Smooth muscle cell of the coronary artery (primary cell): ENCODE results near the gene ZNF346. TPM values are rescaled to one million over a fixed set of nuclear protein-coding genes. Genes with fewer than 3 reads are reported as not detected.

Source experiments
- total RNA-seq: library from RNA; depleted of rRNA; stranded (reverse); fragments of >200 nt; gene quantifications from 2 replicates; pipeline ENCODE4 v1.2.3, GENCODE V29; 2014; ENCODE audit warnings: low replicate concordance

Gene ZNF346, protein sequence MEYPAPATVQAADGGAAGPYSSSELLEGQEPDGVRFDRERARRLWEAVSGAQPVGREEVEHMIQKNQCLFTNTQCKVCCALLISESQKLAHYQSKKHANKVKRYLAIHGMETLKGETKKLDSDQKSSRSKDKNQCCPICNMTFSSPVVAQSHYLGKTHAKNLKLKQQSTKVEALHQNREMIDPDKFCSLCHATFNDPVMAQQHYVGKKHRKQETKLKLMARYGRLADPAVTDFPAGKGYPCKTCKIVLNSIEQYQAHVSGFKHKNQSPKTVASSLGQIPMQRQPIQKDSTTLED
- total RNA-seq = 9.0 and 12.0 TPM in 2 replicates

GRCh38 chr5:177022386-177023302 is at the start of gene ZNF346:
ZNF346 (plus strand) TSS chr5:177022696; CDS start chr5:177022739, 43 bp downstream.

GRCh38 chr5:177006265-177006972 is 16.1 kb upstream of the ZNF346 start, which contains the start of gene UIMC1:
UIMC1 (minus strand) TSS chr5:177006779; CDS start chr5:176982615, 24,164 bp downstream.

DNA sequence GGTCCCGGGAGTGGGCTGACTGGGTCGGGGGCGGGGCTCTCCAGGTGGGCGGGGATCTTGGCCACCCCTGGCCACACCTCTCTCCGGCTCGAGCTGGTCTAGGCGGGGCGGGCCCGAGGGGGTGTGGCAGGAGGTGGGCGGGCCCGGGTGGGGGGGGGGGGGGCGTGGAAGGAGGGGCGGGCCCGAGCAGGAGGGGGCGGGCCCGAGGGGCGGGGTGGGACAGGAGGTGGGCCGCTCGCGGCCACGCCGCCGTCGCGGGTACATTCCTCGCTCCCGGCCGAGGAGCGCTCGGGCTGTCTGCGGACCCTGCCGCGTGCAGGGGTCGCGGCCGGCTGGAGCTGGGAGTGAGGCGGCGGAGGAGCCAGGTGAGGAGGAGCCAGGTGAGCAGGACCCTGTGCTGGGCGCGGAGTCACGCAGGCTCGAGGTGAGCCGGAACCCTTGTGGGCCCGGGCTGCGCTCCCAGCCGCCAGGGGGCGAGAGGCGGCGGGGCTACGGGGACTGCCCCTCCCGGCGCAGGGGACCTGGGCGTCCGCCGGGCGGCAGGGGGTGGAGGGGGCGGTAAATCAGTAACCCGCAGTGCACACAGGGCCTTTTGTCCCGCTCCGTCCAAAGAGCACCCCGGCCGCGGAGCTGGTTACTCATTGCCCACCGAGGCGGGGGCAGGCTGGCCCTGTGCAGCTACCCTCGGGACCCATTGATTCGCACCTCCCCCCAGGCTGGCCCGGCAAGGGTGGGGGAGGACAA is 64.3 kb downstream of the ZNF346 start, which contains the start of gene FGFR4:
Gene FGFR4 (plus strand): TSS at position 262 of the 744 bp plus-strand sequence. CDS start 2,688 bp downstream, outside the sequence.

Other genes starting within 250 kb of the ZNF346 start
- under 0.01 TPM in 1 of 2 replicates, not detected in the other for gene UNC5A, start 212.1 kb upstream of the ZNF346 start, total RNA-seq
- gene HK3, start 123.3 kb upstream of the ZNF346 start, total RNA-seq = 0.08 and 0.23 TPM in 2 replicates
- 17.9 and 21.9 TPM in 2 replicates for gene UIMC1, start 15.9 kb upstream of the ZNF346 start, total RNA-seq
- 0.12 and 3.2 TPM in 2 replicates for gene FGFR4, start 64.2 kb downstream of the ZNF346 start, total RNA-seq
- 13.8 and 25.9 TPM in 2 replicates for gene NSD1, start 111.1 kb downstream of the ZNF346 start, total RNA-seq